ENCODE data around the gene WARS2. TPM values are rescaled to one million over a fixed set of nuclear protein-coding genes. Genes with fewer than 3 reads are reported as not detected.

WARS2 gene
- total and polyA plus RNA-seq, 2 of the 8 experiments (the other 6 are each of a cell fraction or from before 2014, with no cell fraction given) = 4.3 to 12.9 TPM

GRCh38 chr1:119159966-119160365 lies 19.5 kb upstream of the WARS2 start:
- H3K4ac ChIP-seq (replicated peaks; ENCODE audit: insufficient read length, low read depth, low read length) = no peak overlapping the region
- H2BK5ac ChIP-seq (ENCODE audit: low read depth, low read length) = no peak overlapping the region
- no peaks in the 10 kb centered on the region for H4K20me1 ChIP-seq (replicated peaks in 1 of 2; ENCODE audit: control insufficient read depth in 1 of 2, insufficient read depth in 2 of 2, low read length in 2 of 2)
- H3K56ac ChIP-seq (replicated peaks; ENCODE audit: insufficient read length, low read depth, low read length) = no peak overlapping the region
- H3K14ac ChIP-seq (ENCODE audit: insufficient read length) = no peak overlapping the region
- H3K23ac ChIP-seq (ENCODE audit: insufficient read length) = no peak overlapping the region
- no peak overlapping the region for H3K27ac ChIP-seq (ENCODE audit: low read depth, low read length)
- H4K5ac ChIP-seq (ENCODE audit: insufficient read length, low read depth, low read length) = no peak overlapping the region
- CTCF ChIA-PET (ENCODE audit: partially characterized antibody) = no interaction called here
- no peaks in the 10 kb centered on the region for H3K79me1 ChIP-seq (ENCODE audit: low read depth, low read length)
- no peaks in the 10 kb centered on the region for H3K79me2 ChIP-seq (ENCODE audit: control insufficient read depth in 1 of 2, insufficient read depth in 2 of 2, low read length in 2 of 2)
- no peak overlapping the region for H3K4me2 ChIP-seq (ENCODE audit: insufficient read depth in 1 of 2, low read depth in 2 of 2, low read length in 2 of 2)
- H3K23me2 ChIP-seq (ENCODE audit: low read depth, low read length) = no peaks in the 10 kb centered on the region
- H2BK20ac ChIP-seq (ENCODE audit: low read length) = no peak overlapping the region
- H2BK15ac ChIP-seq (ENCODE audit: low read length) = no peak overlapping the region
- no peak overlapping the region for H4K8ac ChIP-seq (ENCODE audit: extremely low read depth, insufficient read depth, low read length)
- H2BK120ac ChIP-seq (replicated peaks; ENCODE audit: low read depth, low read length) = no peak overlapping the region
- no peak overlapping the region for H3K4me3 ChIP-seq (ENCODE audit: extremely low read depth in 1 of 4, insufficient read depth in 2 of 4, low read depth in 3 of 4, low read length in 4 of 4)
- 85% methylated on average over 2 of the region's 2 CpGs; no CpG with 5 or more reads in 1 of the 2 experiments for WGBS, 2 experiments (ENCODE audit: extremely low coverage in 1 of 2, insufficient coverage in 1 of 2, insufficient read length in 1 of 2, insufficient replicate concordance in 2 of 2, low coverage in 1 of 2, low lambda C conversion rate in 2 of 2, missing lambda C conversion rate in 1 of 2)
- FAIRE-seq (no peak), DNase-seq (ENCODE audit: low read depth in 1 of 2, low spot score in 2 of 2) (no peak)
- no peak overlapping the region for H3K18ac ChIP-seq (ENCODE audit: extremely low read depth, low read length)
- H2BK12ac ChIP-seq (ENCODE audit: low read depth, low read length) = no peak overlapping the region
- no peaks in the 10 kb centered on the region for H3K27me3 ChIP-seq (replicated peaks in 1 of 4; ENCODE audit: control insufficient read depth in 3 of 4, extremely low read depth in 1 of 4, insufficient read depth in 3 of 4, low read length in 3 of 4)
- H2AK5ac ChIP-seq (ENCODE audit: low read depth, low read length) = no peak overlapping the region
- H4K91ac ChIP-seq (replicated peaks; ENCODE audit: insufficient read length, low read length) = no peak overlapping the region
- H3K9me3 ChIP-seq (ENCODE audit: insufficient read depth in 2 of 2, low read depth in 1 of 2, low read length in 1 of 2) = peaks cover 6 to 12% of the 10 kb centered on the region in 2 experiments; a peak in 2 of 4 replicates
- H2AFZ ChIP-seq (ENCODE audit: low read length) = no peak overlapping the region
- H3K4me1 ChIP-seq (replicated peaks in 1 of 4; ENCODE audit: control insufficient read depth in 3 of 4, insufficient read depth in 4 of 4, low read length in 3 of 4) = no peaks in the 10 kb centered on the region
- peaks cover 3 to 22% (median 7%) of the 10 kb centered on the region in 4 experiments; a peak in 7 of 8 replicates for H3K36me3 ChIP-seq (ENCODE audit: control insufficient read depth in 2 of 4, insufficient read depth in 4 of 4, low read length in 3 of 4)
- no peak overlapping the region for H3K9ac ChIP-seq (replicated peaks in 1 of 4; ENCODE audit: extremely low read depth in 1 of 4, low read depth in 3 of 4, low read length in 3 of 4)
- POLR2A ChIA-PET (ENCODE audit: partially characterized antibody) = interaction anchor here (1.6 kb wide), 1 partner anchor 19 kb away, joined by 4 read pairs; the partner anchor contains the start of gene WARS2
- TF ChIP-seq RBBP5 (IDR thresholded peaks at IDR 0.05; ENCODE audit: borderline replicate concordance, low read depth, low read length) (no peak), TBP (IDR thresholded peaks at IDR 0.05; ENCODE audit: low read depth, low read length) (no peak), TAF7 (optimal IDR thresholded peaks at IDR 0.05; ENCODE audit: borderline replicate concordance, low read depth, low read length) (no peak)

Data from H1 (cell line).